CD14-positive monocyte (primary cell): ENCODE results near the gene CYTH1. TPM values are rescaled to one million over a fixed set of nuclear protein-coding genes. Genes with fewer than 3 reads are reported as not detected.

Source experiments
- DNase-seq, 3 donors: peaks; one replicate each; pipeline ENCODE4 v3.0.0-alpha.2; 2011 to 2022
- H2AFZ ChIP-seq: 2 replicates; pipeline ENCODE4 v1.6.0; 2012; ENCODE audit warnings: mild to moderate bottlenecking, low read depth, low read length, inconsistent platforms; ENCODE audit not compliant: insufficient read depth, poor library complexity, severe bottlenecking
- H3K27ac ChIP-seq, 2 donors: 1 replicate in 1 of 2; 2 replicates in 1 of 2; pipeline ENCODE4 v1.5.1; 2012 to 2013; ENCODE audit warnings: low read length in 2 of 2, control low read depth in 1 of 2, inconsistent platforms in 1 of 2, low read depth in 1 of 2, mild to moderate bottlenecking in 1 of 2
- H3K27me3 ChIP-seq, 2 donors: one replicate each; pipeline versions ENCODE4 v1.6.0 to v1.6.1; 2011 to 2013; ENCODE audit warnings: low read length in 2 of 2; ENCODE audit not compliant: control insufficient read depth in 2 of 2, insufficient read depth in 2 of 2
- H3K36me3 ChIP-seq, 2 donors: replicated peaks in 1 of 2; 1 replicate in 1 of 2; 2 replicates in 1 of 2; pipeline versions ENCODE4 v1.5.1 to v1.6.1; 2012 to 2013; ENCODE audit warnings: low read length in 2 of 2, control low read depth in 1 of 2, inconsistent platforms in 1 of 2, mild to moderate bottlenecking in 1 of 2; ENCODE audit not compliant: insufficient read depth in 2 of 2, control insufficient read depth in 1 of 2
- H3K4me1 ChIP-seq, 2 donors: 1 replicate in 1 of 2; 2 replicates in 1 of 2; pipeline versions ENCODE4 v1.5.1 to v1.6.1; 2012 to 2013; ENCODE audit warnings: low read length in 2 of 2, control low read depth in 1 of 2, inconsistent platforms in 1 of 2, mild to moderate bottlenecking in 1 of 2, moderate library complexity in 1 of 2; ENCODE audit not compliant: insufficient read depth in 2 of 2, control insufficient read depth in 1 of 2
- H3K4me2 ChIP-seq: replicated peaks from 2 replicates; pipeline ENCODE3; 2012; ENCODE audit warnings: low read length, moderate library complexity, mild to moderate bottlenecking; ENCODE audit not compliant: poor library complexity, severe bottlenecking; ENCODE audit errors: extremely low read depth
- H3K4me3 ChIP-seq, 3 experiments: fragments of 200-600 bp in 1 of 3; sonication (generic) in 1 of 3; replicated peaks in 1 of 3; 1 replicate in 2 of 3; 2 replicates in 1 of 3; pipeline ENCODE4 v1.5.1; 2011 to 2013; ENCODE audit warnings: low read length in 3 of 3, mild to moderate bottlenecking in 3 of 3, control low read depth in 2 of 3, low read depth in 2 of 3, inconsistent platforms in 1 of 3, moderate library complexity in 1 of 3
- H3K79me2 ChIP-seq: 2 replicates; pipeline ENCODE4 v1.6.0; 2012; ENCODE audit warnings: mild to moderate bottlenecking, control low read depth, inconsistent platforms, low read length, moderate library complexity; ENCODE audit not compliant: insufficient read depth
- H3K9ac ChIP-seq: 2 replicates; pipeline ENCODE4 v1.6.0; 2017; ENCODE audit warnings: low read length, mild to moderate bottlenecking; ENCODE audit not compliant: insufficient read depth, poor library complexity, severe bottlenecking
- H3K9me3 ChIP-seq, 2 donors: replicated peaks in 1 of 2; 1 replicate in 1 of 2; 2 replicates in 1 of 2; pipeline versions ENCODE4 v1.5.1 to v1.6.1; 2012 to 2013; ENCODE audit warnings: low read length in 2 of 2, control low read depth in 1 of 2; ENCODE audit not compliant: control insufficient read depth in 1 of 2, insufficient read depth in 1 of 2
- H4K20me1 ChIP-seq: 2 replicates; pipeline ENCODE4 v1.6.0; 2012; ENCODE audit warnings: mild to moderate bottlenecking, low read length, control low read depth, moderate library complexity; ENCODE audit not compliant: insufficient read depth
- H3K27ac Mint-ChIP-seq, 7 donors: one replicate each; pipeline ENCODE4 v1.8.0; 2020; ENCODE audit warnings: mild to moderate bottlenecking in 7 of 7, mixed read lengths in 7 of 7, moderate library complexity in 6 of 7, inconsistent platforms in 2 of 7
- H3K27me3 Mint-ChIP-seq, 3 donors: one replicate each; pipeline ENCODE4 v1.8.0; 2021 to 2022; ENCODE audit warnings: low read depth in 3 of 3, mild to moderate bottlenecking in 3 of 3, mixed read lengths in 3 of 3, moderate library complexity in 3 of 3, inconsistent platforms in 1 of 3
- H3K36me3 Mint-ChIP-seq, 2 donors: one replicate each; pipeline ENCODE4 v1.8.0; 2020; ENCODE audit warnings: mixed read lengths in 2 of 2, inconsistent platforms in 1 of 2, mild to moderate bottlenecking in 1 of 2
- H3K4me1 Mint-ChIP-seq: one replicate; pipeline ENCODE4 v1.8.0; 2020; ENCODE audit warnings: mild to moderate bottlenecking, mixed read lengths
- H3K4me3 Mint-ChIP-seq, 2 donors: one replicate each; pipeline ENCODE4 v1.8.0; 2020; ENCODE audit warnings: mild to moderate bottlenecking in 2 of 2, mixed read lengths in 2 of 2, moderate library complexity in 1 of 2
- H3K9me3 Mint-ChIP-seq, 7 donors: one replicate each; pipeline ENCODE4 v1.8.0; 2020 to 2022; ENCODE audit warnings: mixed read lengths in 7 of 7, mild to moderate bottlenecking in 6 of 7, moderate library complexity in 6 of 7, inconsistent platforms in 2 of 7
- WGBS: methylation state at CpG from one replicate; pipeline ENCODE4 v1.1.5; 2013; ENCODE audit warnings: missing lambda C conversion rate; ENCODE audit not compliant: insufficient coverage; 5-methylcytosine and 5-hydroxymethylcytosine counted together
- intact Hi-C, 2 donors: fragments of 100-400 bp; cut with micrococcal nuclease; formaldehyde crosslinking; loops; one replicate each; pipeline versions ENCODE4 v1.15.0 to v1.15.1; 2023
- polyA plus RNA-seq, 3 donors: library from polyadenylated mRNA; depleted of rRNA in 1 of 3; unstranded in 2 of 3; stranded (reverse) in 1 of 3; fragments of 300-500 nt in 2 of 3; fragments of >200 nt in 1 of 3; fragmentation: Illumina TruSeq in 2 of 3; gene quantifications; 1 replicate in 2 of 3; 2 replicates in 1 of 3; pipeline ENCODE4 v1.2.3, GENCODE V29; 2012 to 2021
- TF ChIP-seq, protein P1 (sequence below): fragments of 200-600 bp; IDR thresholded peaks from one replicate; pipeline ENCODE4 v1.8.0; 2022; ENCODE audit warnings: antibody characterized with exemption, mild to moderate bottlenecking

The CYTH1 gene
- polyA plus RNA-seq, 3 donors: 68.6 to 211 (median 80.9) TPM

DNA sequence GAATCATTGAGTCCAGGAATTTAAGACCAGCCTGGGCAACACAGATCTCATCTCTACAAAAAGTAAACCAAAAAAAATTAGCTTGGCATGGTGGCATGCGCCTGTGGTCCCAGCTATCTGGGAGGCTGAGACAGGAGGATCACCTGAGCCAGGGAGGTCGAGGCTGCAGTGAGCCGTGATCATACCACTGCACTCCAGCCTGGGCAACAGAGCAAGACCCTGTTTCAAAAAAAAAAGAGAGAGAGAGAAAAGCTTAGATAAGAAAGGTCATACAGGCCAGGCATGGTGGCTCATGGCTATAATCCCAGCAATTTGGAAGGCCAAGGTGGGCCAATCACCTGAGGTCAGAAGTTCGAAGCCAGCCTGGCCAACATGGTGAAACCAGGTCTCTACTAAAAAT is 141.4 kb downstream of the CYTH1 start:
- 93% methylated on average over 3 of the region's 4 CpGs for WGBS
- no peaks in the 10 kb centered on the region for H3K36me3 Mint-ChIP-seq
- Histone ChIP-seq H3K36me3 (no peaks in the 10 kb centered on the region), H3K79me2 (no peaks in the 10 kb centered on the region), H3K4me1 (peaks cover 29 to 40% of the 10 kb centered on the region in 2 donors), H3K9ac (no peak overlapping the region), H3K9me3 (no peaks in the 10 kb centered on the region), H3K4me2 (no peak overlapping the region), H2AFZ (no peak overlapping the region), H3K27me3 (no peaks in the 10 kb centered on the region), H3K27ac (no peak overlapping the region), H4K20me1 (no peaks in the 10 kb centered on the region), H3K4me3 (no peak overlapping the region)
- H3K4me3 Mint-ChIP-seq: no peak overlapping the region
- intact Hi-C loops: no loop called here
- peak overlapping the region in 4 of 7 donors; percentile 54 to 67 (median 62) for H3K27ac Mint-ChIP-seq
- H3K4me1 Mint-ChIP-seq: peaks cover 38% of the 10 kb centered on the region
- DNase-seq: no peak
- peaks cover 0 to 7% (median under 1%) of the 10 kb centered on the region in 7 donors for H3K9me3 Mint-ChIP-seq
- TF ChIP-seq, protein P1, sequence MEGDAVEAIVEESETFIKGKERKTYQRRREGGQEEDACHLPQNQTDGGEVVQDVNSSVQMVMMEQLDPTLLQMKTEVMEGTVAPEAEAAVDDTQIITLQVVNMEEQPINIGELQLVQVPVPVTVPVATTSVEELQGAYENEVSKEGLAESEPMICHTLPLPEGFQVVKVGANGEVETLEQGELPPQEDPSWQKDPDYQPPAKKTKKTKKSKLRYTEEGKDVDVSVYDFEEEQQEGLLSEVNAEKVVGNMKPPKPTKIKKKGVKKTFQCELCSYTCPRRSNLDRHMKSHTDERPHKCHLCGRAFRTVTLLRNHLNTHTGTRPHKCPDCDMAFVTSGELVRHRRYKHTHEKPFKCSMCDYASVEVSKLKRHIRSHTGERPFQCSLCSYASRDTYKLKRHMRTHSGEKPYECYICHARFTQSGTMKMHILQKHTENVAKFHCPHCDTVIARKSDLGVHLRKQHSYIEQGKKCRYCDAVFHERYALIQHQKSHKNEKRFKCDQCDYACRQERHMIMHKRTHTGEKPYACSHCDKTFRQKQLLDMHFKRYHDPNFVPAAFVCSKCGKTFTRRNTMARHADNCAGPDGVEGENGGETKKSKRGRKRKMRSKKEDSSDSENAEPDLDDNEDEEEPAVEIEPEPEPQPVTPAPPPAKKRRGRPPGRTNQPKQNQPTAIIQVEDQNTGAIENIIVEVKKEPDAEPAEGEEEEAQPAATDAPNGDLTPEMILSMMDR: no peak
- H3K27me3 Mint-ChIP-seq: peaks cover 3 to 5% (median 5%) of the 10 kb centered on the region in 3 donors

DNA sequence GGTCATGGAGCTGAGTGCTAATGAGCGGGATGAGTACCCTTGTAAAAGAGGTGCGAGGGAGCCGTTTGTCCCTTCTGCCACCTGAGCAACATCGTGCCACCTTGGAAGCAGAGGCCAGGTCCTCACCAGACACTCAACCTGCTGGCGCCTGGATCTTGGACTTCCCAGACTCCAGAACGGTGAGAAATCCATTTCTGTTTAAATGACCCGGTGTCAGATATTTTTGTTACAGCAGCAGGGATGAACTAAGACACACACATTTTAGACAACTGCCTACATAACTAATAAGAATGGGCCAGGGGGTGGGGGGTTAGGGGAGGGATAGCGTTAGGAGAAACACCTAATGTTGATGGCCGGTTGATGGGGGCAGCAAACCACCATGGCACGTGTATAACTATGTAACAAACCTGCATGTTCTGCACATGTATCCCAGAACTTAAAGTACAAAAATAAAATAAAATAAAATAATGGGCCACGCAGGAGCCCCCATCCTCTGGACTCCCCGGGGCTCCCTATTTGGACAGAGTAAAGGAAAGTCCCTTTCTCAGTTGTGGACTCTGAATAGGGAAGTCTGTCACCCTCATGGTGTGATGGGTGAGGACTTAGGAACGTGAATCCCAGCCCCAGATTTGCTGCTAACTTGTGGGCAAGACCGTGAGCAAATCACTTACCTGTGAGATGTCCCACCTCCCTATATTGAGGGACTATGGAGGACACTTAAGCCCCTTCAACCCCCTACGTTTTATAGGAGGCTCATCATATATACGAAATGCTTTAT is 144.2 kb downstream of the CYTH1 start:
- Histone ChIP-seq H3K9me3 (no peaks in the 10 kb centered on the region), H3K4me2 (no peak overlapping the region), H3K27me3 (no peaks in the 10 kb centered on the region), H3K27ac (no peak overlapping the region), H3K9ac (no peak overlapping the region), H3K4me3 (no peak overlapping the region), H4K20me1 (no peaks in the 10 kb centered on the region), H3K4me1 (peaks cover 19 to 23% of the 10 kb centered on the region in 2 donors), H3K79me2 (no peaks in the 10 kb centered on the region), H3K36me3 (no peaks in the 10 kb centered on the region), H2AFZ (no peak overlapping the region)
- Mint-ChIP-seq H3K4me1 (peaks cover 19% of the 10 kb centered on the region), H3K4me3 (no peak overlapping the region), H3K27ac (peak overlapping the region in 5 of 7 donors; percentile 82 to 96 (median 93)), H3K36me3 (no peaks in the 10 kb centered on the region), H3K9me3 (peaks cover 0 to 7% (median 0%) of the 10 kb centered on the region in 7 donors), H3K27me3 (peaks cover 5 to 12% (median 8%) of the 10 kb centered on the region in 3 donors)
- TF ChIP-seq, protein P1: no peak
- intact Hi-C loops: no loop called here
- WGBS: 97% methylated on average over 5 of the region's 16 CpGs
- peak in 1 of 3 donors; percentile 67 for DNase-seq
